ENCODE measurements around the gene IL21.
A peak's percentile ranks its signal among the peaks of the same experiment; 100 is the strongest.
"Not testable (repeated sequence)": the region's sequence is repeated elsewhere in the genome, so short reads cannot be mapped to it uniquely, and the experiment has no call there.

Gene IL21

DNA sequence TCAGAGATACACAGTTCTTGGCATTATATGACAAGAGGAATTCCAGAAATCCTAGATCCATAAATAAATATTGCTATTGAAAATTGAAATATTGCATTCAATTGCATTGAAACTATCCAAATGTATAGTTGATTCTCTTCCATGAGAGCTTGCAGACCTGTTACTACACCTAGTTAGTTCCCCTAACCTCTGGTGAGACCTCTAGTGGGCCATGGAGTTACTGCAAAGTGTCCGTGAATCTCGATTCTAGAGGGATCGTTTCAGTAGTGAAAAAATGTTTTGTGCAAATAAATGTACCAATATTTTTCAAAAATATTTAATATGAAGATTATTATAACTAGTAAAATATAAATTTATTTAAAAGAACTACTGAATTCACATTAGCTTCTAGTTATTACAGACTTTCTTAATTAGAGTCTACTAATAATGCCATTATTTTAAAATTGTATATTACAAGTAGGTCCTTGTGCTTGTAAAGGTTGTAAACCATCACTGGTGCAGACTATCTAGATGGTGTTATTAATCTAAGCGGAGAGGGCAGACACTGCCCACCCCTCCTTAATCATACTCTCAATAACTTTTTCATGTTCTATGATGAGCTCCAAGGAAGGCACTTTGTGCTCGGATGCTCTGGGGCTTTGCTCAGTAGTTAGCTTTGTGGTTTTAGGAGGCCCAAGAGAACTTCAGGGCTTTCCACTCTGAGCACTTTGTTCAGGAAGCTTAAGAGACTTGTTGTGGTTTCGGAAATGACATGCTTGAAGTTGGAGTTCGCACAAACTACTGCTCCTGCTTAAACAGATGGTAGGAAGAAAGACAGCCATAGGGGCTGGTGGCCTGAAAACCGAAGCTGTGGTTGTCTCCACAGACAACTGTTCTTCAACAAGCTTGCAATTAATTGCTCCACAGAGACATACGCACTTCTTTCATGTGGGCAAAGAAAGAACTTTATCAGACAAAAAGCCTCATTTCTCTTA, 42.8 kb downstream of the IL21 start:
- peak overlapping the region; percentile 86 for H3K27ac Mint-ChIP-seq
- DNase-seq (ENCODE audit: low spot score) = peak; percentile 65
- H3K4me1 Mint-ChIP-seq (ENCODE audit: low read depth) = peaks cover 41% of the 10 kb centered on the region
- H3K4me3 Mint-ChIP-seq = peak overlapping the region; percentile 76
- H3K27me3 Mint-ChIP-seq (ENCODE audit: low read depth) = no peaks in the 10 kb centered on the region
- peaks cover 3% of the 10 kb centered on the region for H3K36me3 Mint-ChIP-seq (ENCODE audit: low read depth)
- peaks cover 9% of the 10 kb centered on the region for H3K9me3 Mint-ChIP-seq

DNA sequence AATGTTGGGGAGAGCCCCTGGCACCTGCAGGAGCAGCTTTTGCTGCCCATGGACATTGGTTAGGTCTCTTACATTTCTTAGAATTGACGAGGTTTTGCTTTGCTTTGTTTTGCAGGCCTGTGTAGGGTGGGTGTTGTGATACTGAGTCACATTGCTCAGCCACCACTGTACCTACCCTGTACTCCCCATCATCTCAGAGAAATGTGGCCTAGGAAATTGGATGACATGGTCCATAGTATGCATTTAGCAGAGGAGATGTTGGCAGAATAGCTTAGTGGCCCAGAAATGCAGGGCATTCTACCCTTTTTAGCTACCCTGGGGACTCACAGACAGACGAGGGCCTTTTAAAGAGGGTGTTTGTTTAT, 43.7 kb downstream of the IL21 start:
- H3K9me3 Mint-ChIP-seq = peaks cover 9% of the 10 kb centered on the region
- peak overlapping the region; percentile 10 for H3K4me3 Mint-ChIP-seq
- DNase-seq (ENCODE audit: low spot score) = peak; percentile 20
- no peaks in the 10 kb centered on the region for H3K27me3 Mint-ChIP-seq (ENCODE audit: low read depth)
- peaks cover 34% of the 10 kb centered on the region for H3K4me1 Mint-ChIP-seq (ENCODE audit: low read depth)
- H3K27ac Mint-ChIP-seq = peak overlapping the region; percentile 28
- H3K36me3 Mint-ChIP-seq (ENCODE audit: low read depth) = peaks cover 3% of the 10 kb centered on the region

DNA sequence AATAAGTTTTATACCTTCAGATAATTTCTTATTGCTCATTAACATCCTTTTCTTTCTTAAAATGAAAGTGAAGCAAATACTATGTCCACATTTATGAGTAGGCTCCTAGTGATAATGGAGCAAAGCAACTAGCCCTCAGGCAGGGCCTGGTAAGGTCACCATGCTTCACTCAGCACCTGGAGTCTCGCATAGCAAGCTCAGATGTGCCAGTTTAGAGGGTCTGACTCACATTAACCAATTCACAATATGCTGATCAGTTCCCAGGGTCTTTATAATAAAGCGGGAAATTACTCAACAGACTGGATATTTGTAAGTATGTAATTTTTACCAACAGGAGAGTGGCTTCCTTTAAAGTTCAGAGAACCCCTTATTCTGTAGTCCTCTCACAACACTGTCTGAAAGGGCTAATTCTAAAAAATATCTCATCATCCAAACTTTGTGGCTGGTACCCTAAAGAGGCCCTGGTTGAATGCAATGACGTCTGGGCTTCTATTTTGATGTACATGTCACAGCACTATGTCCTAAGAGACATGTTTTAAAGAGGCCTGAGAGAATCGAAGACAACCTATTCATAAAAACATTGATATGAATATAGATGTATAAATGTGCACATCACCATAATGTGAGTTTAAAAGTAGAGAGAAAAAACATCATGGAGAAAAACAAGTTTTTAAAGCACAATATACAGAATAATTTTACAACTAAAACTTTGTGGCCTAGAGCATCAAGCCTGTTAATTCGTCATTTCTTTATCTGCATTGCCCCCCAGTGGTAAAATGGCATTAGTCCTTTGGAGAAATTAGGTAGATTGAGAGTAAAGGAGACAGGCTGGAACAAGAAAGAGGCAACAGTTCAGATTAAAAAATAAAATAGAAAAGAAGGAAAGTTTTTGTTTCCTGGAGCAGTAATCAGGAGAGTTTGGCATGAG, 44.3 kb downstream of the IL21 start:
- H3K9me3 Mint-ChIP-seq = peaks cover 9% of the 10 kb centered on the region
- H3K27ac Mint-ChIP-seq = no peak overlapping the region
- H3K36me3 Mint-ChIP-seq (ENCODE audit: low read depth) = peaks cover 3% of the 10 kb centered on the region
- no peaks in the 10 kb centered on the region for H3K27me3 Mint-ChIP-seq (ENCODE audit: low read depth)
- H3K4me3 Mint-ChIP-seq = peak overlapping the region; percentile 5
- DNase-seq (ENCODE audit: low spot score) = peak; percentile 27
- peaks cover 34% of the 10 kb centered on the region for H3K4me1 Mint-ChIP-seq (ENCODE audit: low read depth)

DNA sequence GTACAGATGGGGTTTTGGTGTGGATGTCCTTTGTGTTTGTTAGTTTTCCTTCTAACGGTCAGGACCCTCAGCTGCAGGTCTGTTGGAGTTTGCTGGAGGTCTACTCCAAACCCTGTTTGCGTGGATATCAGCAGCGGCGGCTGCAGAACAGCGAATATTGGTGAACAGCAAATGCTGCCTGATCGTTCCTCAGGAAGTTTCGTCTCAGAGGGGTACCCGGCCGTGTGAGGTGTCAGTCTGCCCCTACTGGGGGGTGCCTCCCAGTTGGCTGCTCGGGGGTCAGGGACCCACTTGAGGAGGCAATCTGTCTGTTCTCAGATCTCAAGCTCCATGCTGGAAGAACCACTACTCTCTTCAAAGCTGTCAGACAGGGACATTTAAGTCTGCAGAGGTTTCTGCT, 46.5 kb downstream of the IL21 start:
- not testable (repeated sequence) for H3K36me3 Mint-ChIP-seq (ENCODE audit: low read depth); H3K27ac Mint-ChIP-seq; DNase-seq (ENCODE audit: low spot score); H3K27me3 Mint-ChIP-seq (ENCODE audit: low read depth); H3K4me3 Mint-ChIP-seq
- Mint-ChIP-seq H3K9me3 (peaks cover 18% of the 10 kb centered on the region), H3K4me1 (ENCODE audit: low read depth) (peaks cover 25% of the 10 kb centered on the region)

DNA sequence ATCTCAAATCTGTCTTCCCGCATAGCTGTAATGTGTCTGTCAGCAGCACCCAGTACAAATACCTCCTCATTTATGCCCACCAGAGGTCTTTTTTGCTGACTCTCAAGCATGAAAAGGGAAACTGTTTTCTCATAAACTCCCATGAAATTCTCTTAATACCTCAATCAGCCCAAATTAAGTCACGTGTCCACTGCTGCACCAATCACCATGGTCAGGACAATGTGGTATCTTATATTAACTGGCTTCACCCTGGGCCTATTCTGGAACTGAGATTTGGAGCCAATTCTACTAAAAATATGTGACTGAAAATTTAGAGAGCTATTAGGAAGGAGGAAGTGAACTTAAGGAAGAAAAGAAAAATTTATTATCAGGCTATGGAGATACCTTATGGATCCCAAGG, 58.4 kb downstream of the IL21 start:
- H3K4me1 Mint-ChIP-seq (ENCODE audit: low read depth) = no peaks in the 10 kb centered on the region
- H3K27ac Mint-ChIP-seq = no peak overlapping the region
- no peaks in the 10 kb centered on the region for H3K36me3 Mint-ChIP-seq (ENCODE audit: low read depth)
- H3K27me3 Mint-ChIP-seq (ENCODE audit: low read depth) = peaks cover 2% of the 10 kb centered on the region
- no peak for DNase-seq (ENCODE audit: low spot score)
- H3K9me3 Mint-ChIP-seq = peaks cover 11% of the 10 kb centered on the region
- H3K4me3 Mint-ChIP-seq = no peak overlapping the region
